PFSK-1 (cell line): Measurements from ENCODE around the gene GPR55.

ENCODE experiments used
- FOXP2 ChIP-seq: optimal IDR thresholded peaks from 2 replicates; pipeline ENCODE3; 2011; ENCODE audit warnings: borderline replicate concordance, control low read depth, inconsistent platforms; ENCODE audit not compliant: insufficient read depth; ENCODE audit errors: extremely low read length, extremely low read depth
- POLR2AphosphoS5 ChIP-seq: IDR thresholded peaks from 2 replicates; pipeline ENCODE4 v1.6.1; 2012; ENCODE audit warnings: low read depth, mild to moderate bottlenecking, control low read depth, low read length, moderate library complexity
- SIN3A ChIP-seq: IDR thresholded peaks from 2 replicates; pipeline ENCODE4 v1.6.1; 2012; ENCODE audit warnings: mild to moderate bottlenecking, low read length, moderate library complexity, borderline replicate concordance; ENCODE audit not compliant: insufficient read depth
- TAF1 ChIP-seq: IDR thresholded peaks from 2 replicates; pipeline ENCODE4 v1.6.1; 2012; ENCODE audit warnings: low read length, control low read depth, borderline replicate concordance; ENCODE audit not compliant: insufficient read depth
- TF ChIP-seq, protein P1 (sequence below), 2 experiments: IDR thresholded peaks; 2 replicates each; pipeline versions ENCODE4 v1.6.1 to v1.8.0; 2011 to 2012; ENCODE audit warnings: low read depth in 2 of 2, low read length in 2 of 2, control low read depth in 1 of 2, inconsistent platforms in 1 of 2, mild to moderate bottlenecking in 1 of 2, moderate library complexity in 1 of 2; ENCODE audit not compliant: insufficient read depth in 1 of 2

The GPR55 gene

DNA sequence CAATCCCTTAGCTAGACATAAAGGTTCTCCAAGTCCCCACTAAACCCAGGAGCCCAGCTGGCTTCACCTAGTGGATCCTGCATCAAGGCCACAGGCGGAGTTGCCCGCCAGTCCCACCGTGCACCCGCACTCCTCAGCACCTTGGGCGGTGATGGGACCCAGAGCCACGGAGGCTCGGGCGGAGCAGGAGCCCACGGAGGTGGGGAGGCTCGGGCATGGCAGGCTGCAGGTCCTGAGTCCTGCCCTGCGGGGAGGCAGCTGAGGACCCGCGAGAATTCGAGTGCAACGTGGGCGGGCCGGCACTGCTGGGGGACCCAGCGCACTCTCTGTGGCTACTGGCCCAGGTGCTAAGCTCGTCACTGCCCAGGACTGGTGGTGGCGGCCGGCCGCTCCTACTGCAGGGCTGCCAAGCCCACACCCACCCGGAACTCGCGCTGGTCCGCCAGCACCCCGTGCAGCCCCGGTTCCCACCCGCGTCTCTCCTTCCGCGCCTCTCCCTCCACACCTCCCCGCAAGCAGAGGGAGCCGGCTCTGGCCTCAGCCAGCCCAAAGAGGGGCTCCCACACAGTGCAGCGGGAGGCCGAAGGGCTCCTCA is 39.2 kb upstream of the GPR55 start:
- TF ChIP-seq FOXP2 = no peak
- no peak for TF ChIP-seq SIN3A
- TF ChIP-seq, protein P1, sequence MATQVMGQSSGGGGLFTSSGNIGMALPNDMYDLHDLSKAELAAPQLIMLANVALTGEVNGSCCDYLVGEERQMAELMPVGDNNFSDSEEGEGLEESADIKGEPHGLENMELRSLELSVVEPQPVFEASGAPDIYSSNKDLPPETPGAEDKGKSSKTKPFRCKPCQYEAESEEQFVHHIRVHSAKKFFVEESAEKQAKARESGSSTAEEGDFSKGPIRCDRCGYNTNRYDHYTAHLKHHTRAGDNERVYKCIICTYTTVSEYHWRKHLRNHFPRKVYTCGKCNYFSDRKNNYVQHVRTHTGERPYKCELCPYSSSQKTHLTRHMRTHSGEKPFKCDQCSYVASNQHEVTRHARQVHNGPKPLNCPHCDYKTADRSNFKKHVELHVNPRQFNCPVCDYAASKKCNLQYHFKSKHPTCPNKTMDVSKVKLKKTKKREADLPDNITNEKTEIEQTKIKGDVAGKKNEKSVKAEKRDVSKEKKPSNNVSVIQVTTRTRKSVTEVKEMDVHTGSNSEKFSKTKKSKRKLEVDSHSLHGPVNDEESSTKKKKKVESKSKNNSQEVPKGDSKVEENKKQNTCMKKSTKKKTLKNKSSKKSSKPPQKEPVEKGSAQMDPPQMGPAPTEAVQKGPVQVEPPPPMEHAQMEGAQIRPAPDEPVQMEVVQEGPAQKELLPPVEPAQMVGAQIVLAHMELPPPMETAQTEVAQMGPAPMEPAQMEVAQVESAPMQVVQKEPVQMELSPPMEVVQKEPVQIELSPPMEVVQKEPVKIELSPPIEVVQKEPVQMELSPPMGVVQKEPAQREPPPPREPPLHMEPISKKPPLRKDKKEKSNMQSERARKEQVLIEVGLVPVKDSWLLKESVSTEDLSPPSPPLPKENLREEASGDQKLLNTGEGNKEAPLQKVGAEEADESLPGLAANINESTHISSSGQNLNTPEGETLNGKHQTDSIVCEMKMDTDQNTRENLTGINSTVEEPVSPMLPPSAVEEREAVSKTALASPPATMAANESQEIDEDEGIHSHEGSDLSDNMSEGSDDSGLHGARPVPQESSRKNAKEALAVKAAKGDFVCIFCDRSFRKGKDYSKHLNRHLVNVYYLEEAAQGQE (IDR thresholded peaks at IDR 0.05; ENCODE audit: insufficient read depth in 1 of 2, low read depth in 2 of 2, low read length in 2 of 2) = no peak
- no peak for TF ChIP-seq TAF1
- no peak for TF ChIP-seq POLR2AphosphoS5

DNA sequence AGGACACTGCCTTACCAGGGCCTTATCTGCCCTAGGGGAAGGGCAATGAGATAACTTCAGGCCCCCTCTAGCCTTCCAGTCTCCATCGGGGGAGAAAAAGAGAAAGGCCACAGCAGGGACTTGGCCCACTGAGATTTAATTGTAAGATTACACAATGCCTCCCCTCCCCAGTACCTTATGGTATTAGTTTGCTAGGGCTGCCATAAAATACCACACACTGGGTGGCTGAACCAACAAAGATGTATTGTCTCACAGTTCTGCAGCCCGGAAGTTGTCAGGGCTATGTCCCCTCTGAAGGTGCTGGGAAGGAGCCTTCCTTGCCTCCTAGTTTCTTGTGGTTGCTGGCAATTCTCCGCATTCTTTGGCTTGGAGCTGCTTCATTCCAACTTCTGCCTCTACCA is 36.0 kb upstream of the GPR55 start:
- TF ChIP-seq TAF1 = no peak
- TF ChIP-seq SIN3A = no peak
- no peak for TF ChIP-seq POLR2AphosphoS5
- TF ChIP-seq FOXP2 = no peak
- TF ChIP-seq, protein P1 (IDR thresholded peaks at IDR 0.05; ENCODE audit: insufficient read depth in 1 of 2, low read depth in 2 of 2, low read length in 2 of 2) = no peak

DNA sequence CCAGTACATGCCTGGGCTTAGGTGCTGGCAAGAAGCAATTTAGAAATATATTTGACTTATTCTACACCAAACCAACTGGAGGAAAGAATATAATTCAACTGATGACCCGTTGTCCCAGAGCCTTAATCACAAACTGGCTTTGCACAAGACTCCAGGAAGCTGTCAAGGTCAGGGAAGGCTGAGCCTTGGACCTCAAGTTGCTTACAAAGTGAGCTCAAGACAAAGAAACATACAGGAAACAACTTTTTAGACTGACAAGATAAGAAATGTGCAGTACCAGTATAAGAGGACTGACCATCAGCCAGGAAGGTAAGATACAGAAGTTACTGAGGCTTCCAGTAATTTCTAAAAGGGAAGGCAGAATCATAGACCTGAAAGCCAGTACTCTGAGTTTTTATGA is 35.0 kb upstream of the GPR55 start:
- no peak for TF ChIP-seq FOXP2
- TF ChIP-seq, protein P1 (IDR thresholded peaks at IDR 0.05; ENCODE audit: insufficient read depth in 1 of 2, low read depth in 2 of 2, low read length in 2 of 2) = no peak
- TF ChIP-seq TAF1 = no peak
- TF ChIP-seq POLR2AphosphoS5 = no peak
- TF ChIP-seq SIN3A = no peak

DNA sequence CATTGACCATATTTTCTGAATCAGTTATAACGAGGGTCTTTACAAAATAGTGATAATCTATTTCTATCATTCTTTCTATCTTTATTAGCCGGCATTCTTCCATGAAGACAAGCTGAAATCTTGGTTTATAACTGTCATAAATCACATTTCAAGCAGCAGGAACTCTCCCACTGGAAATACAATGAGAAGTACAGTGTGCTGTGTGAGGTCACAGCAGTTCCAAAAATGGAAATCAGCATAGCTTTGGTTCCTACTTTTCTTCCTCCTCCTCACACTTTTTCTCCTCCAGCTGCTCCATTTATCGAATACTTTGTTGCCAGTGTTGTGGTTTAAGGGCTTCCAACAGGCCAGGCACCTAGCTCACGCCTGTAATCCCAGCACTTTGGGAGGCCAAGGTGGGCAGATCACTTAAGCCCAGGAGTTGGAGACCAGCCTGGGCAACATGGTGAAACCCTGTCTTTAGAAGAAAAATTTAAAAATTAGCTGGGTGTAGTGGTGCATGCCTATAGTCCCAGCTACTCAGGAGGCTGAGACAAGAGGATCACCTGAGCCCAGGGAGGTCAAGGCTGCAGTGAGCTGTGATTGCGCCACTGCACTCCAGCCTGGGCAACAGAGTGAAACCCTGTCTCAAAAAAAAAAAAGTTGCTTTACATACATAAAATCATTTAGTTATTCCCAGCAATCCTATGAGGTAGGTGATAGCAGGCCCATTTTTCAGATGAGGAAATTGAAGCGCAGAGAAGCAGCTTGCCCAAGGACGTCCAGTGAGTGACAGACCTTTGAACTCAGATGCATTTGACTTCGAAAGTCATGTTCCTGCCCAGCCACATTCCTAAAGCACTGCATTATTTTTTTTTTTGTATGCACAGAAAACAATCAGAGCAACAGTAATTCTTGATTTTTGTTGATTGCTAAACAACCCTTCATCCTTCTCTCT is 34.0 kb upstream of the GPR55 start:
- TF ChIP-seq, protein P1 (IDR thresholded peaks at IDR 0.05; ENCODE audit: insufficient read depth in 1 of 2, low read depth in 2 of 2, low read length in 2 of 2) = no peak
- no peak for TF ChIP-seq FOXP2
- TF ChIP-seq TAF1 = no peak
- TF ChIP-seq POLR2AphosphoS5 = no peak
- no peak for TF ChIP-seq SIN3A
